GM12878 (cell line): ENCODE data around the gene GALNT6. TPM values are rescaled to one million over a fixed set of nuclear protein-coding genes. Genes with fewer than 3 reads are reported as not detected.

Experiments used
- ATAC-seq: fragments of 200-7000 bp; cut with Tn5 transposase; 3 replicates; pipeline ENCODE4 v1.9.1; 2020; ENCODE audit warnings: mild to moderate bottlenecking, moderate library complexity
- BruUV-seq: library from RNA; stranded (reverse); fragments of 400-500 nt; replicated peaks from 2 replicates; lab custom pipeline; 2021; lab: Mats Ljungman, UMichigan
- CTCF ChIA-PET: fragments of 300-600 bp; sonication (Branson Sonifier 250); formaldehyde crosslinking; extraction: SDS; loops from one replicate; lab custom pipeline; 2021; ENCODE audit warnings: inconsistent platforms; lab: Yijun Ruan, JAX
- POLR2A ChIA-PET: fragments of 350-600 bp; formaldehyde crosslinking; extraction: SDS; loops from one replicate; lab custom pipeline; 2021; ENCODE audit warnings: inconsistent platforms; lab: Charles Lee
- RAD21 ChIA-PET: fragments of 300-600 bp; sonication (Branson Sonifier 250); formaldehyde crosslinking; loops from one replicate; lab custom pipeline; 2023; ENCODE audit warnings: antibody characterized with exemption; ENCODE audit not compliant: unreplicated experiment; lab: Charles Lee
- SMC1A ChIA-PET: fragments of 300-600 bp; sonication (Branson Sonifier 250); formaldehyde crosslinking; loops from one replicate; lab custom pipeline; 2023; ENCODE audit not compliant: unreplicated experiment, uncharacterized antibody; lab: Charles Lee
- DNase-seq: peaks from one replicate; pipeline ENCODE4 v3.0.0-alpha.2; 2011; ENCODE audit warnings: low read depth, low spot score
- FAIRE-seq: peaks from 3 replicates; lab custom pipeline; 2011; peaks lifted over from hg19 to GRCh38; lab: Jason Lieb, UNC
- H2AFZ ChIP-seq: 2 replicates; pipeline ENCODE4 v1.6.0; 2011; ENCODE audit warnings: low read depth, low read length, control low read depth; ENCODE audit not compliant: control insufficient read depth
- H3K27ac ChIP-seq: 2 replicates; pipeline ENCODE4 v1.5.1; 2011; ENCODE audit warnings: control low read depth; ENCODE audit not compliant: control insufficient read depth, insufficient read depth
- H3K27me3 ChIP-seq, 2 experiments: replicated peaks in 1 of 2; 2 replicates each; pipeline versions ENCODE4 v1.6.0 to v1.6.1; 2011; ENCODE audit warnings: low read length in 1 of 2; ENCODE audit not compliant: control insufficient read depth in 2 of 2, insufficient read depth in 2 of 2
- H3K36me3 ChIP-seq, 2 experiments: 2 replicates each; pipeline ENCODE4 v1.5.1; 2011; ENCODE audit warnings: low read length in 1 of 2; ENCODE audit not compliant: control insufficient read depth in 2 of 2, insufficient read depth in 2 of 2
- H3K4me1 ChIP-seq: 2 replicates; pipeline ENCODE4 v1.6.1; 2011; ENCODE audit warnings: mild to moderate bottlenecking, low read length, moderate library complexity, mixed read lengths; ENCODE audit not compliant: control insufficient read depth, insufficient read depth
- H3K4me2 ChIP-seq: 2 replicates; pipeline ENCODE4 v1.6.0; 2011; ENCODE audit warnings: control low read depth; ENCODE audit not compliant: control insufficient read depth, insufficient read depth
- H3K4me3 ChIP-seq: fragments of 200-600 bp; sonication (generic); 2 replicates; pipeline ENCODE4 v1.5.1; 2016
- H3K79me2 ChIP-seq: 2 replicates; pipeline ENCODE4 v1.6.0; 2011; ENCODE audit warnings: low read length; ENCODE audit not compliant: control insufficient read depth, insufficient read depth
- H3K9ac ChIP-seq: 2 replicates; pipeline ENCODE4 v1.8.0; 2011; ENCODE audit warnings: low read length, control low read depth, mixed read lengths; ENCODE audit not compliant: control insufficient read depth, insufficient read depth
- H3K9me3 ChIP-seq: replicated peaks from 3 replicates; pipeline ENCODE4 v1.5.1; 2011; ENCODE audit warnings: mild to moderate bottlenecking, low read length; ENCODE audit not compliant: control insufficient read depth, insufficient read depth
- H4K20me1 ChIP-seq: 2 replicates; pipeline ENCODE4 v1.6.0; 2011; ENCODE audit not compliant: control insufficient read depth, insufficient read depth
- ASH2L ChIP-seq: fragments of 300-600, 200-600 bp; sonication (generic); IDR thresholded peaks from 2 replicates; pipeline ENCODE4 v1.6.1; 2017; ENCODE audit warnings: low read depth, mild to moderate bottlenecking, borderline replicate concordance
- JUNB ChIP-seq: IDR thresholded peaks from 2 replicates; pipeline ENCODE4 v1.6.1; 2016; ENCODE audit warnings: antibody characterized with exemption, mild to moderate bottlenecking
- MAX ChIP-seq: IDR thresholded peaks from 2 replicates; pipeline ENCODE4 v1.6.1; 2012; ENCODE audit warnings: low read depth, low read length, improper control_type of control experiment
- MXI1 ChIP-seq: fragments of 150-350 bp; IDR thresholded peaks from 2 replicates; pipeline ENCODE4 v1.6.1; 2011; ENCODE audit warnings: low read depth, mild to moderate bottlenecking, inconsistent platforms, low read length, improper control_type of control experiment
- NFYA ChIP-seq: IDR thresholded peaks from 2 replicates; pipeline ENCODE4 v1.6.1; 2011; ENCODE audit warnings: low read depth, mild to moderate bottlenecking, low read length, improper control_type of control experiment, borderline replicate concordance
- PAX8 ChIP-seq: fragments of 450-650 bp; IDR thresholded peaks from 2 replicates; pipeline ENCODE4 v1.6.1; 2017; ENCODE audit warnings: mild to moderate bottlenecking, moderate library complexity
- RELA ChIP-seq: fragments of 450-650 bp; IDR thresholded peaks from 2 replicates; pipeline ENCODE4 v1.8.0; 2014; ENCODE audit warnings: borderline replicate concordance; ENCODE audit not compliant: partially characterized antibody
- ZBTB4 ChIP-seq: fragments of 450-650 bp; formaldehyde crosslinking; IDR thresholded peaks from 2 replicates; pipeline ENCODE4 v1.4.0; 2022; ENCODE audit warnings: mild to moderate bottlenecking, moderate library complexity
- ZNF217 ChIP-seq: fragments of 450-650 bp; IDR thresholded peaks from 2 replicates; pipeline ENCODE4 v1.6.1; 2017; ENCODE audit warnings: antibody characterized with exemption, mild to moderate bottlenecking
- WGBS: methylation state at CpG from one replicate; pipeline ENCODE4 v1.1.6; 2016; ENCODE audit warnings: low lambda C conversion rate; ENCODE audit not compliant: insufficient replicate concordance, insufficient coverage; ENCODE audit errors: missing lambda C conversion rate; 5-methylcytosine and 5-hydroxymethylcytosine counted together
- in situ Hi-C: fragments of 300-500 bp; cut with MboI; formaldehyde crosslinking; loops from 9 replicates; pipeline ENCODE4 v1.14.3; 2018; ENCODE audit warnings: mixed read lengths
- intact Hi-C: fragments of 100-400 bp; cut with micrococcal nuclease; formaldehyde crosslinking; loops from one replicate; pipeline ENCODE4 v1.14.2; 2022; ENCODE audit not compliant: unreplicated experiment
- polyA plus RNA-seq, 11 experiments: library from polyadenylated mRNA; depleted of rRNA in 4 of 11; unstranded in 6 of 11; stranded (reverse) in 5 of 11; fragments of >200 nt; fragmentation: Nextera tagmentation in 4 of 11; fragmentation: Illumina TruSeq in 1 of 11; extraction: Ambion mirVana in 4 of 11; extraction: Trizol in 1 of 11; gene quantifications; 1 replicate in 1 of 11; 2 replicates in 10 of 11; pipeline versions ENCODE4 v1.2.1 to v1.2.3, GENCODE V29; 2011 to 2016; ENCODE audit warnings: inconsistent platforms in 2 of 11, missing spikeins in 2 of 11, low read depth in 1 of 11
- total RNA-seq, 4 experiments: library from RNA; depleted of rRNA in 3 of 4; stranded (reverse); fragments of >200 nt in 3 of 4; fragmentation: Illumina TruSeq in 1 of 4; extraction: Trizol in 1 of 4; gene quantifications; 2 replicates each; pipeline versions ENCODE4 v1.2.1 to v1.2.3, GENCODE V29; 2013 to 2021

GALNT6 gene
- total and polyA plus RNA-seq, 10 of the 15 experiments (the other 5 are each of a cell fraction or from before 2014, with no cell fraction given): 6.6 to 40.4 (median 23.7) TPM

GRCh38 chr12:51348116-51348515 lies 43.1 kb downstream of the GALNT6 start:
- Histone ChIP-seq H3K9me3 (no peaks in the 10 kb centered on the region), H2AFZ (no peak overlapping the region), H3K79me2 (no peaks in the 10 kb centered on the region), H4K20me1 (no peaks in the 10 kb centered on the region), H3K36me3 (no peaks in the 10 kb centered on the region), H3K27ac (no peak overlapping the region), H3K4me3 (no peak overlapping the region), H3K9ac (no peak overlapping the region), H3K4me2 (no peak overlapping the region), H3K4me1 (peaks cover 11% of the 10 kb centered on the region), H3K27me3 (no peaks in the 10 kb centered on the region)
- DNase-seq: no peak
- BruUV-seq: no TSS peak
- FAIRE-seq: no peak
- ChIA-PET SMC1A (interaction anchor here (2.2 kb wide), 1 partner anchor 184 kb away, joined by 5 read pairs; no protein-coding TSS in a partner anchor), RAD21 (no interaction called here), CTCF (interaction anchor here (1.0 to 4.2 kb wide), 2 partner anchors 12 to 258 kb away, joined by 3 to 18 read pairs; no protein-coding TSS in a partner anchor), POLR2A (no interaction called here)
- no peak for ATAC-seq
- intact Hi-C loops (no loop called here), in situ Hi-C loops (no loop called here)
- TF ChIP-seq ZNF217 (no peak), RELA (no peak), MAX (no peak), MXI1 (no peak), ASH2L (no peak), NFYA (no peak), ZBTB4 (CRISPR knock-in tag) (no peak), JUNB (no peak), PAX8 (no peak)
- 83% methylated on average over 4 of the region's 4 CpGs for WGBS
